OCI-LY7 (cell line): ENCODE results near the gene HOXB3. TPM values are rescaled to one million over a fixed set of nuclear protein-coding genes. Genes with fewer than 3 reads are reported as not detected.

Experiments used
- BruUV-seq: library from RNA; stranded (reverse); fragments of 400-500 nt; replicated peaks from 2 replicates; lab custom pipeline; 2021; lab: Mats Ljungman, UMichigan
- CTCF ChIA-PET: fragments of 300-600 bp; sonication (Branson Sonifier 250); formaldehyde crosslinking; loops from one replicate; lab custom pipeline; 2022; ENCODE audit warnings: antibody characterized with exemption; ENCODE audit not compliant: unreplicated experiment; lab: Charles Lee
- POLR2A ChIA-PET: fragments of 300-600 bp; sonication (Branson Sonifier 250); formaldehyde crosslinking; loops from one replicate; lab custom pipeline; 2022; ENCODE audit warnings: antibody characterized with exemption; lab: Charles Lee
- DNase-seq: peaks from one replicate; pipeline ENCODE4 v3.0.0-alpha.2; 2015; ENCODE audit warnings: low spot score
- H2AFZ ChIP-seq: fragments of 200-600 bp; sonication (generic), shearing (Covaris generic); 2 replicates; pipeline ENCODE4 v1.6.1; 2014; ENCODE audit warnings: mild to moderate bottlenecking, antibody characterized with exemption, low read length, moderate library complexity
- H3K27ac ChIP-seq: fragments of 200-600 bp; sonication (generic); 2 replicates; pipeline ENCODE4 v1.5.1; 2014; ENCODE audit warnings: mixed run types, low read depth, mild to moderate bottlenecking, moderate library complexity, low read length, inconsistent platforms; ENCODE audit not compliant: poor library complexity, severe bottlenecking
- H3K36me3 ChIP-seq: fragments of 200-600 bp; sonication (generic); 2 replicates; pipeline ENCODE4 v1.6.1; 2014; ENCODE audit warnings: mild to moderate bottlenecking, antibody characterized with exemption, low read length, moderate library complexity, mixed read lengths; ENCODE audit not compliant: insufficient read depth
- H3K4me1 ChIP-seq: fragments of 200-600 bp; sonication (generic); 2 replicates; pipeline ENCODE4 v1.5.1; 2014; ENCODE audit warnings: mild to moderate bottlenecking, low read length; ENCODE audit not compliant: insufficient read depth, poor library complexity, severe bottlenecking
- H3K4me2 ChIP-seq: fragments of 200-600 bp; sonication (generic); 2 replicates; pipeline ENCODE4 v1.6.1; 2014; ENCODE audit warnings: mild to moderate bottlenecking, low read length
- H3K4me3 ChIP-seq: fragments of 200-600 bp; sonication (generic); 2 replicates; pipeline ENCODE4 v1.5.1; 2014; ENCODE audit warnings: mild to moderate bottlenecking, low read depth, low read length; ENCODE audit not compliant: poor library complexity, severe bottlenecking
- H3K79me2 ChIP-seq: fragments of 200-600 bp; sonication (generic); 2 replicates; pipeline ENCODE4 v1.6.1; 2016; ENCODE audit warnings: low read depth, mild to moderate bottlenecking, low read length, moderate library complexity, mixed read lengths; ENCODE audit not compliant: insufficient read depth
- H3K9me2 ChIP-seq: fragments of 200-600 bp; sonication (generic); 2 replicates; pipeline ENCODE4 v1.6.1; 2016; ENCODE audit warnings: mild to moderate bottlenecking, low read length, mixed read lengths; ENCODE audit not compliant: insufficient read depth
- H3K9me3 ChIP-seq: fragments of 200-600 bp; sonication (generic); 2 replicates; pipeline ENCODE4 v1.6.1; 2014; ENCODE audit warnings: mild to moderate bottlenecking, mixed run types, low read length, mixed read lengths
- H4K20me1 ChIP-seq: fragments of 200-600 bp; sonication (generic); 2 replicates; pipeline ENCODE4 v1.6.1; 2014; ENCODE audit warnings: mild to moderate bottlenecking, antibody characterized with exemption, low read length, moderate library complexity, mixed read lengths; ENCODE audit not compliant: insufficient read depth
- EZH2phosphoT487 ChIP-seq: fragments of 200-600 bp; sonication (generic); IDR thresholded peaks from 2 replicates; pipeline ENCODE4 v1.6.1; 2018; ENCODE audit warnings: low read depth, borderline replicate concordance, mild to moderate bottlenecking, mixed run types, antibody characterized with exemption, low read length, moderate library complexity, mixed read lengths
- intact Hi-C: fragments of 100-400 bp; cut with micrococcal nuclease; formaldehyde crosslinking; loops from one replicate; pipeline ENCODE4 v1.10.0; 2022; ENCODE audit not compliant: unreplicated experiment
- total RNA-seq, 2 experiments: library from RNA; depleted of rRNA in 1 of 2; stranded (reverse); fragments of >200 nt in 1 of 2; shearing (Covaris generic) in 1 of 2; gene quantifications; 2 replicates each; pipeline ENCODE4 v1.2.3, GENCODE V29; 2014 to 2022
- TF ChIP-seq, protein P1 (sequence below): fragments of 200-600 bp; sonication (generic); conservative IDR thresholded peaks from 2 replicates; pipeline ENCODE4 v1.5.1; 2014; ENCODE audit warnings: mild to moderate bottlenecking, antibody characterized with exemption, low read length, moderate library complexity, mixed read lengths

HOXB3 gene
- total RNA-seq, 2 experiments from 2014 or later, result 7.7 to 13.0 TPM

DNA sequence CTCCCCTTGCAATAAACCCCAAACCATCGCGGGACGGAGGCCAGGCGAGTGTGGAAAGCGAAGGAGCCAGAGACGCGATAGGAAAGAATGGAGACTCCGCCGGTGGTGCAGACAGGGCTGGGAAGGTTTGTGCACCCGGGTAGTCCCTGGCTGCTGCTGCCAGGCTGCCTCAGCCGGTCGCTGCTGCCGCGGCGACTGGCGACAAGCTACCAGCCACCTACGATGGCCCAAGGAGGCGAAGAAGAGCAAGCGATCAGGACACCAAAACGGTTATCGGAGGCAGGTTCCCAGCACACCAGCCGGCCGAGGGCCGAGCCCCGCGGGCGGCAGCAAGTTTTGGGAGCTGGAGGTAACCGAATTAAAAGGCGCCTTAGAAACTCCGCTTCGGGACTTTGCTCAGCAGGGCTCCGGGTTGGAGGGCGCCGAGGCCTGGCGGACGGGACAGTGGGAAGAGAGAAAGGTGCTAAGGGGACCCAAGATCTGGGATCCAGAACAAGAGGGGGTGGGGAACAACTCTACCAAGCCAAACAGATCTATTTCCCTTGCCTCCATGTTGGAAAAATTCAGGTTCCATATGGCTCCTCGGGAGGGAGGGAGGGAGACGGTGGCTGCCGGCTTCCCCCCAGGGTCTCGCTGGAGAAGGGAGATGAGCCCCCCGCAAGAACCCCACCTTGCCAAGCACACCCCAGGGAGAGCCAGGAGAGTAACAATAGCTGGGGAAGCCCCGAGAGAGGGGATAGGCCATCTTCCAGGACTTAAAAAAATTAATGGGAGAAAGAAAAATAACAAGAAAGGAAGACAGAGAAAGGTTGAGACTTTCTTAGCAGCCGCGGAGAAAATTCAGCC, 35.4 kb downstream of the HOXB3 start:
- Histone ChIP-seq H4K20me1 (no peaks in the 10 kb centered on the region), H3K79me2 (no peaks in the 10 kb centered on the region), H3K4me2 (no peak overlapping the region), H3K27ac (no peak overlapping the region), H3K9me3 (no peaks in the 10 kb centered on the region), H3K4me1 (no peaks in the 10 kb centered on the region), H2AFZ (no peak overlapping the region), H3K4me3 (no peak overlapping the region), H3K36me3 (peaks cover 11% of the 10 kb centered on the region; the same call in 1 of the 2 replicates), H3K9me2 (no peaks in the 10 kb centered on the region)
- TF ChIP-seq, protein P1, sequence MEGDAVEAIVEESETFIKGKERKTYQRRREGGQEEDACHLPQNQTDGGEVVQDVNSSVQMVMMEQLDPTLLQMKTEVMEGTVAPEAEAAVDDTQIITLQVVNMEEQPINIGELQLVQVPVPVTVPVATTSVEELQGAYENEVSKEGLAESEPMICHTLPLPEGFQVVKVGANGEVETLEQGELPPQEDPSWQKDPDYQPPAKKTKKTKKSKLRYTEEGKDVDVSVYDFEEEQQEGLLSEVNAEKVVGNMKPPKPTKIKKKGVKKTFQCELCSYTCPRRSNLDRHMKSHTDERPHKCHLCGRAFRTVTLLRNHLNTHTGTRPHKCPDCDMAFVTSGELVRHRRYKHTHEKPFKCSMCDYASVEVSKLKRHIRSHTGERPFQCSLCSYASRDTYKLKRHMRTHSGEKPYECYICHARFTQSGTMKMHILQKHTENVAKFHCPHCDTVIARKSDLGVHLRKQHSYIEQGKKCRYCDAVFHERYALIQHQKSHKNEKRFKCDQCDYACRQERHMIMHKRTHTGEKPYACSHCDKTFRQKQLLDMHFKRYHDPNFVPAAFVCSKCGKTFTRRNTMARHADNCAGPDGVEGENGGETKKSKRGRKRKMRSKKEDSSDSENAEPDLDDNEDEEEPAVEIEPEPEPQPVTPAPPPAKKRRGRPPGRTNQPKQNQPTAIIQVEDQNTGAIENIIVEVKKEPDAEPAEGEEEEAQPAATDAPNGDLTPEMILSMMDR, result no peak
- TF ChIP-seq EZH2phosphoT487, result no peak
- ChIA-PET CTCF (no interaction called here), POLR2A (interaction anchor here (0.5 kb wide), 1 partner anchor 346 kb away, joined by 5 read pairs; no protein-coding TSS in a partner anchor)
- BruUV-seq, result no TSS peak
- intact Hi-C loops, result no loop called here
- no peak for DNase-seq

- Histone ChIP-seq H3K4me2 (no peak overlapping the region), H2AFZ (no peak overlapping the region), H3K27ac (no peak overlapping the region), H3K9me2 (no peaks in the 10 kb centered on the region), H3K36me3 (peaks cover 12% of the 10 kb centered on the region; the same call in 1 of the 2 replicates), H3K4me1 (no peaks in the 10 kb centered on the region), H3K9me3 (no peaks in the 10 kb centered on the region), H4K20me1 (no peaks in the 10 kb centered on the region), H3K4me3 (no peak overlapping the region), H3K79me2 (no peaks in the 10 kb centered on the region)
- intact Hi-C loops, result no loop called here
- DNase-seq, result no peak
- no peak for TF ChIP-seq EZH2phosphoT487
- TF ChIP-seq, protein P1, result no peak
- ChIA-PET CTCF (no interaction called here), POLR2A (no interaction called here)
- no TSS peak for BruUV-seq
Measured at GRCh38 chr17:48553826-48554225, 36.2 kb downstream of the HOXB3 start.

- DNase-seq, result no peak
- Histone ChIP-seq H2AFZ (no peak overlapping the region), H4K20me1 (no peaks in the 10 kb centered on the region), H3K79me2 (no peaks in the 10 kb centered on the region), H3K4me2 (no peak overlapping the region), H3K4me3 (no peak overlapping the region), H3K9me2 (no peaks in the 10 kb centered on the region), H3K36me3 (peaks cover 12% of the 10 kb centered on the region; the same call in 1 of the 2 replicates), H3K27ac (no peak overlapping the region), H3K4me1 (no peaks in the 10 kb centered on the region), H3K9me3 (no peaks in the 10 kb centered on the region)
- CTCF ChIA-PET, result no interaction called here
- intact Hi-C loops, result no loop called here
- TF ChIP-seq, protein P1, result no peak
- TF ChIP-seq EZH2phosphoT487, result no peak
- BruUV-seq, result no TSS peak
- POLR2A ChIA-PET, result no interaction called here
Measured at GRCh38 chr17:48553190-48553547, 36.9 kb downstream of the HOXB3 start.
